Mesothelial cell of epicardium (in vitro differentiated cells): Measurements from ENCODE around the gene PRKACG. TPM values are rescaled to one million over a fixed set of nuclear protein-coding genes. Genes with fewer than 3 reads are reported as not detected.

Source experiments
- DNase-seq, 2 experiments: peaks; one replicate each; pipeline ENCODE4 v3.0.0; 2021; ENCODE audit warnings: low spot score in 2 of 2; ENCODE audit not compliant: unreplicated experiment in 2 of 2
- H3K27ac Mint-ChIP-seq: 2 replicates; pipeline ENCODE4 v1.8.0; 2021; ENCODE audit warnings: mixed read lengths
- H3K27me3 Mint-ChIP-seq: 2 replicates; pipeline ENCODE4 v1.8.0; 2021; ENCODE audit warnings: low read depth, mixed read lengths
- H3K36me3 Mint-ChIP-seq: 2 replicates; pipeline ENCODE4 v1.8.0; 2021; ENCODE audit warnings: mixed read lengths
- H3K4me1 Mint-ChIP-seq: 2 replicates; pipeline ENCODE4 v1.8.0; 2021; ENCODE audit warnings: mixed read lengths
- H3K4me3 Mint-ChIP-seq: 2 replicates; pipeline ENCODE4 v1.8.0; 2021; ENCODE audit warnings: mild to moderate bottlenecking, moderate library complexity, mixed read lengths
- H3K9me3 Mint-ChIP-seq: 2 replicates; pipeline ENCODE4 v1.8.0; 2021; ENCODE audit warnings: mixed read lengths
- CTCF ChIP-seq: fragments of 200-600 bp; sonication (generic); IDR thresholded peaks from one replicate; pipeline ENCODE4 v1.5.0; 2021; ENCODE audit warnings: antibody characterized with exemption; ENCODE audit not compliant: unreplicated experiment
- total RNA-seq: library from RNA; stranded (reverse); gene quantifications from 3 replicates; pipeline ENCODE4 v1.2.1, GENCODE V29; 2021

Gene PRKACG
- total RNA-seq, 1 donor from 2014 or later = not detected

- Mint-ChIP-seq H3K36me3 (no peaks in the 10 kb centered on the region), H3K9me3 (peaks cover 10% of the 10 kb centered on the region), H3K27ac (no peak overlapping the region), H3K27me3 (no peaks in the 10 kb centered on the region), H3K4me1 (peaks cover 2% of the 10 kb centered on the region), H3K4me3 (no peak overlapping the region)
- no peak for TF ChIP-seq CTCF
- no peak for DNase-seq
These were observed 17.1 kb upstream of the PRKACG start for GRCh38 chr9:69030851-69031645.

DNA sequence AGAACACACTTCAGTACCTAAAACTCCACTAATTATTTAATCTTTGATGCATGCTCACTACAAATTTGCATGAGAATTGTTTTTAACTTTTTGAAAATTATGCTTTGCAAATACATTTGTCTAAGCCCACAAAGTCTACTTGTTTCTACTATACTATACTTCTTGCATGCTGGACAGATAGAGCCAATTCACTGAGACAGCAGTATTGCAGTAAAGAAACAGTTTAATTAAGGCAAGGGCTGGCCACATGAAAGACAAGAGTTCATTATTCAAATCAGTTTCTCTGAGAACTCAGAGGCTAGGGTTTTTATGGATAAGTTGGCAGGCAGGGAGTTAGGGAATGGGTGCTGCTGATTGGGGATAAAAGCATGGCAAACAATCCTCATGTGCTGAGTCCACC, 15.6 kb upstream of the PRKACG start:
- Mint-ChIP-seq H3K36me3 (no peaks in the 10 kb centered on the region), H3K4me1 (no peaks in the 10 kb centered on the region), H3K27ac (no peak overlapping the region), H3K27me3 (peaks cover 3% of the 10 kb centered on the region), H3K4me3 (no peak overlapping the region), H3K9me3 (peaks cover 10% of the 10 kb centered on the region)
- TF ChIP-seq CTCF = no peak
- no peak for DNase-seq

DNA sequence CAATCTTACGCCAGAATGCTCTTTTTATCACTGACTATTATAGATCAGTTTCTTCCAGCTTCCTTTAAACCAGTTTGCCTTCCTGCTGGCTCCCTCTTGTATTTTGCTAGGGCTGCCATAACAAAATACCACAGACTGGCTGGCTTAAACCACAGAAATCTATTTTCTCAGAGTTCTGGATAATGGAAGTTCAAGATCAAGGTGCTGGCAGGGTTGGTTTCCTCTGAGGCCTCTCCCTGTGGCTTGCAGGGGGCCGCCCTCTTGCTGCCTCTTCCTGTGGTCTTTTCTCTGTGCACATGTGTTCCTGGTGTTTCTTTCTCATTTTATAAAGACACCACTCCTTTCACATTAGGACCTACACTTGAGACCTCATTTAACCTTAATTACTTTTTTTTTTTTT, 14.8 kb upstream of the PRKACG start:
- no peak overlapping the region for H3K27ac Mint-ChIP-seq
- H3K4me1 Mint-ChIP-seq = no peaks in the 10 kb centered on the region
- no peak for DNase-seq
- H3K36me3 Mint-ChIP-seq = no peaks in the 10 kb centered on the region
- no peak for TF ChIP-seq CTCF
- H3K9me3 Mint-ChIP-seq = peaks cover 10% of the 10 kb centered on the region
- peaks cover 3% of the 10 kb centered on the region for H3K27me3 Mint-ChIP-seq
- no peak overlapping the region for H3K4me3 Mint-ChIP-seq

- H3K4me1 Mint-ChIP-seq = peaks cover 5% of the 10 kb centered on the region
- no peak overlapping the region for H3K4me3 Mint-ChIP-seq
- no peak for DNase-seq
- H3K27ac Mint-ChIP-seq = no peak overlapping the region
- peak; percentile 29 for TF ChIP-seq CTCF
- peaks cover 10% of the 10 kb centered on the region for H3K9me3 Mint-ChIP-seq
- H3K27me3 Mint-ChIP-seq = peaks cover 3% of the 10 kb centered on the region
- H3K36me3 Mint-ChIP-seq = no peaks in the 10 kb centered on the region
These were observed 13.6 kb upstream of the PRKACG start for GRCh38 chr9:69027355-69028097.

GRCh38 chr9:69023650-69024049, 9.7 kb upstream of the PRKACG start:
- no peak for TF ChIP-seq CTCF
- Mint-ChIP-seq H3K9me3 (no peaks in the 10 kb centered on the region), H3K27me3 (peaks cover 3% of the 10 kb centered on the region), H3K36me3 (no peaks in the 10 kb centered on the region), H3K4me1 (peaks cover 5% of the 10 kb centered on the region), H3K27ac (no peak overlapping the region), H3K4me3 (peak overlapping the region; percentile 5)
- no peak for DNase-seq
